Activated CD8-positive, alpha-beta memory T cell treated with anti-CD3 and anti-CD28 coated beads, Interleukin-2, amount 50 U/mL, for 48 hours (primary cell): ENCODE measurements around the gene SUSD4.
"Not testable (repeated sequence)": the region's sequence is repeated elsewhere in the genome, so short reads cannot be mapped to it uniquely, and the experiment has no call there.

Source experiments
- DNase-seq: peaks from one replicate; pipeline ENCODE4 v3.0.0-alpha.2; 2020

Gene SUSD4

GRCh38 chr1:223363856-223364684, at the start of gene SUSD4:
TSS of gene SUSD4 (minus strand) at chr1:223364176. CDS start at chr1:223363425, 751 bp downstream.
- DNase-seq, result peak; percentile 79

- DNase-seq, result no peak
Observed at GRCh38 chr1:223413216-223413615, 49.2 kb upstream of the SUSD4 start.

- no peak for DNase-seq
Observed at GRCh38 chr1:223411710-223412109, 47.7 kb upstream of the SUSD4 start.

- DNase-seq, result no peak
Observed at GRCh38 chr1:223411309-223411708, 47.3 kb upstream of the SUSD4 start.

GRCh38 chr1:223410036-223410435, 46.1 kb upstream of the SUSD4 start:
- no peak for DNase-seq

- no peak for DNase-seq
Observed at GRCh38 chr1:223405507-223405906, 41.5 kb upstream of the SUSD4 start.

GRCh38 chr1:223403184-223403815, 39.3 kb upstream of the SUSD4 start:
- no peak for DNase-seq

GRCh38 chr1:223402790-223403142, 38.8 kb upstream of the SUSD4 start:
- no peak for DNase-seq

GRCh38 chr1:223401873-223402789, 38.2 kb upstream of the SUSD4 start:
- DNase-seq, result no peak

GRCh38 chr1:223399393-223399792, 35.4 kb upstream of the SUSD4 start:
- DNase-seq, result not testable (repeated sequence)

- DNase-seq, result no peak
Observed at GRCh38 chr1:223394706-223395105, 30.7 kb upstream of the SUSD4 start.

- DNase-seq, result no peak
Observed at GRCh38 chr1:223394242-223394641, 30.3 kb upstream of the SUSD4 start.

- DNase-seq, result no peak
Observed at GRCh38 chr1:223393275-223394214, 29.6 kb upstream of the SUSD4 start, which contains the start of gene CCDC185. TSS of gene CCDC185 (plus strand) at chr1:223393415. CDS start at chr1:223393476, 61 bp downstream.

GRCh38 chr1:223390618-223391017, 26.6 kb upstream of the SUSD4 start:
- DNase-seq, result no peak

- no peak for DNase-seq
Observed at GRCh38 chr1:223386013-223386412, 22.0 kb upstream of the SUSD4 start.

GRCh38 chr1:223378754-223379153, 14.8 kb upstream of the SUSD4 start:
- no peak for DNase-seq

- DNase-seq, result no peak
Observed at GRCh38 chr1:223374064-223374610, 10.2 kb upstream of the SUSD4 start.

- DNase-seq, result peak; percentile 63
Observed at GRCh38 chr1:223364685-223365382, 858 bp upstream of the SUSD4 start.

GRCh38 chr1:223363057-223363855, 720 bp downstream of the SUSD4 start:
- DNase-seq, result peak; percentile 60

GRCh38 chr1:223358826-223359225, 5.2 kb downstream of the SUSD4 start:
- DNase-seq, result no peak
